H1 (cell line): ENCODE measurements around the gene HMCN1. TPM values are rescaled to one million over a fixed set of nuclear protein-coding genes. Genes with fewer than 3 reads are reported as not detected.

ENCODE experiments used
- CTCF ChIA-PET: fragments of 300-600 bp; sonication (Branson Sonifier 250); formaldehyde crosslinking; loops from one replicate; lab custom pipeline; 2021; ENCODE audit not compliant: partially characterized antibody; lab: Charles Lee
- POLR2A ChIA-PET: fragments of 300-600 bp; sonication (Branson Sonifier 250); formaldehyde crosslinking; loops from one replicate; lab custom pipeline; 2021; ENCODE audit warnings: inconsistent platforms; ENCODE audit not compliant: partially characterized antibody; lab: Charles Lee
- DNase-seq, 2 experiments: peaks; one replicate each; pipeline versions ENCODE4 v3.0.0 to v3.0.0-alpha.2; 2010 to 2022; ENCODE audit warnings: low spot score in 2 of 2, low read depth in 1 of 2, mixed read lengths in 1 of 2
- FAIRE-seq: peaks from 2 replicates; lab custom pipeline; 2011; peaks lifted over from hg19 to GRCh38; lab: Jason Lieb, UNC
- H2AFZ ChIP-seq: 2 replicates; pipeline ENCODE4 v1.8.1; 2012; ENCODE audit warnings: low read length, inconsistent platforms
- H2AK5ac ChIP-seq: 2 replicates; pipeline ENCODE4 v1.6.1; 2013; ENCODE audit warnings: low read depth, low read length
- H2BK120ac ChIP-seq: replicated peaks from 2 replicates; pipeline ENCODE3; 2013; ENCODE audit warnings: low read depth, low read length, inconsistent platforms
- H2BK12ac ChIP-seq: 2 replicates; pipeline ENCODE4 v1.6.1; 2013; ENCODE audit warnings: low read depth, low read length
- H2BK15ac ChIP-seq: 2 replicates; pipeline ENCODE4 v1.6.1; 2013; ENCODE audit warnings: low read length
- H2BK20ac ChIP-seq: 2 replicates; pipeline ENCODE4 v1.6.1; 2013; ENCODE audit warnings: low read length
- H2BK5ac ChIP-seq: 2 replicates; pipeline ENCODE4 v1.6.1; 2013; ENCODE audit warnings: low read depth, low read length
- H3K14ac ChIP-seq: 2 replicates; pipeline ENCODE4 v1.6.1; 2013; ENCODE audit warnings: inconsistent platforms; ENCODE audit not compliant: insufficient read length
- H3K18ac ChIP-seq: 2 replicates; pipeline ENCODE4 v1.6.1; 2013; ENCODE audit warnings: low read length; ENCODE audit errors: extremely low read depth
- H3K23ac ChIP-seq: 2 replicates; pipeline ENCODE4 v1.6.1; 2013; ENCODE audit warnings: inconsistent platforms; ENCODE audit not compliant: insufficient read length
- H3K23me2 ChIP-seq: 2 replicates; pipeline ENCODE4 v1.6.1; 2013; ENCODE audit warnings: low read depth, low read length
- H3K27ac ChIP-seq: 2 replicates; pipeline ENCODE4 v1.6.1; 2011; ENCODE audit warnings: low read depth, low read length, inconsistent platforms
- H3K27me3 ChIP-seq, 4 experiments: replicated peaks in 1 of 4; 1 replicate in 1 of 4; 2 replicates in 3 of 4; pipeline versions ENCODE4 v1.6.1 to v1.8.1; 2011 to 2013; ENCODE audit warnings: low read length in 3 of 4, mild to moderate bottlenecking in 3 of 4, inconsistent platforms in 2 of 4, mixed read lengths in 2 of 4, moderate library complexity in 1 of 4; ENCODE audit not compliant: control insufficient read depth in 3 of 4, insufficient read depth in 3 of 4; ENCODE audit errors: extremely low read depth in 1 of 4
- H3K36me3 ChIP-seq, 4 experiments: 2 replicates each; pipeline versions ENCODE4 v1.6.1 to v1.8.1; 2011 to 2013; ENCODE audit warnings: mild to moderate bottlenecking in 4 of 4, low read length in 3 of 4, moderate library complexity in 2 of 4, control low read depth in 1 of 4, inconsistent platforms in 1 of 4; ENCODE audit not compliant: insufficient read depth in 4 of 4, control insufficient read depth in 2 of 4
- H3K4ac ChIP-seq: replicated peaks from 2 replicates; pipeline ENCODE3; 2013; ENCODE audit warnings: low read length, low read depth, mixed read lengths, inconsistent platforms; ENCODE audit not compliant: insufficient read length
- H3K4me1 ChIP-seq, 4 experiments: replicated peaks in 1 of 4; 1 replicate in 1 of 4; 2 replicates in 3 of 4; pipeline versions ENCODE4 v1.6.1 to v1.8.1; 2011 to 2013; ENCODE audit warnings: low read length in 3 of 4, inconsistent platforms in 2 of 4, mixed read lengths in 1 of 4; ENCODE audit not compliant: insufficient read depth in 4 of 4, control insufficient read depth in 3 of 4
- H3K4me2 ChIP-seq, 2 experiments: 2 replicates each; pipeline versions ENCODE4 v1.6.1 to v1.8.1; 2011 to 2013; ENCODE audit warnings: low read depth in 2 of 2, low read length in 2 of 2, control low read depth in 1 of 2, inconsistent platforms in 1 of 2, mild to moderate bottlenecking in 1 of 2; ENCODE audit not compliant: insufficient read depth in 1 of 2
- H3K4me3 ChIP-seq, 4 experiments: fragments of 200-600, 300-600 bp in 1 of 4; sonication (generic), shearing (Covaris generic), sonication (Bioruptor Twin) in 1 of 4; 2 replicates each; pipeline versions ENCODE4 v1.5.1 to v1.8.1; 2011 to 2016; ENCODE audit warnings: low read length in 4 of 4, low read depth in 3 of 4, control low read depth in 2 of 4, inconsistent platforms in 2 of 4, mild to moderate bottlenecking in 2 of 4, mixed read lengths in 1 of 4, moderate library complexity in 1 of 4; ENCODE audit not compliant: insufficient read depth in 2 of 4; ENCODE audit errors: extremely low read depth in 1 of 4
- H3K56ac ChIP-seq: replicated peaks from 2 replicates; pipeline ENCODE3; 2013; ENCODE audit warnings: low read depth, mild to moderate bottlenecking, mixed read lengths, low read length, inconsistent platforms; ENCODE audit not compliant: insufficient read length
- H3K79me1 ChIP-seq: 2 replicates; pipeline ENCODE4 v1.6.1; 2013; ENCODE audit warnings: low read depth, low read length, control low read depth
- H3K79me2 ChIP-seq, 2 experiments: 2 replicates each; pipeline versions ENCODE4 v1.6.1 to v1.8.1; 2012 to 2013; ENCODE audit warnings: low read length in 2 of 2, mild to moderate bottlenecking in 2 of 2, inconsistent platforms in 1 of 2; ENCODE audit not compliant: insufficient read depth in 2 of 2, control insufficient read depth in 1 of 2
- H3K9ac ChIP-seq, 4 experiments: replicated peaks in 1 of 4; 1 replicate in 1 of 4; 2 replicates in 3 of 4; pipeline versions ENCODE4 v1.6.1 to v1.8.1; 2011 to 2013; ENCODE audit warnings: low read depth in 3 of 4, low read length in 3 of 4, control low read depth in 2 of 4, mild to moderate bottlenecking in 2 of 4, moderate library complexity in 2 of 4, inconsistent platforms in 1 of 4; ENCODE audit errors: extremely low read depth in 1 of 4
- H3K9me3 ChIP-seq, 2 experiments: 2 replicates each; pipeline versions ENCODE4 v1.6.1 to v1.8.1; 2012 to 2013; ENCODE audit warnings: mild to moderate bottlenecking in 2 of 2, moderate library complexity in 2 of 2, control low read depth in 1 of 2, inconsistent platforms in 1 of 2, low read depth in 1 of 2, low read length in 1 of 2, mixed read lengths in 1 of 2; ENCODE audit not compliant: insufficient read depth in 2 of 2
- H4K20me1 ChIP-seq, 2 experiments: replicated peaks in 1 of 2; 2 replicates each; pipeline versions ENCODE3 to v1.8.1; 2011 to 2013; ENCODE audit warnings: inconsistent platforms in 2 of 2, low read length in 2 of 2, mild to moderate bottlenecking in 1 of 2; ENCODE audit not compliant: insufficient read depth in 2 of 2, control insufficient read depth in 1 of 2
- H4K5ac ChIP-seq: 2 replicates; pipeline ENCODE4 v1.6.1; 2013; ENCODE audit warnings: low read length, low read depth, mixed read lengths, inconsistent platforms; ENCODE audit not compliant: insufficient read length
- H4K8ac ChIP-seq: 2 replicates; pipeline ENCODE4 v1.8.0; 2013; ENCODE audit warnings: mild to moderate bottlenecking, moderate library complexity, low read length, inconsistent platforms; ENCODE audit not compliant: insufficient read depth; ENCODE audit errors: extremely low read depth
- H4K91ac ChIP-seq: replicated peaks from 2 replicates; pipeline ENCODE3; 2013; ENCODE audit warnings: low read length, mixed read lengths, inconsistent platforms; ENCODE audit not compliant: insufficient read length
- BACH1 ChIP-seq: IDR thresholded peaks from 2 replicates; pipeline ENCODE4 v1.6.1; 2012; ENCODE audit warnings: low read length, improper control_type of control experiment
- BRCA1 ChIP-seq: IDR thresholded peaks from 2 replicates; pipeline ENCODE4 v1.6.1; 2012; ENCODE audit warnings: low read depth, low read length, improper control_type of control experiment
- CHD2 ChIP-seq: IDR thresholded peaks from 2 replicates; pipeline ENCODE4 v1.6.1; 2012; ENCODE audit warnings: low read length, improper control_type of control experiment
- EP300 ChIP-seq, 2 experiments: IDR thresholded peaks; 1 replicate in 1 of 2; 2 replicates in 1 of 2; pipeline ENCODE4 v1.6.1; 2011 to 2012; ENCODE audit warnings: low read depth in 2 of 2, low read length in 2 of 2, mild to moderate bottlenecking in 2 of 2, borderline replicate concordance in 1 of 2, inconsistent platforms in 1 of 2, moderate library complexity in 1 of 2
- FOSL1 ChIP-seq: IDR thresholded peaks from 2 replicates; pipeline ENCODE4 v1.6.1; 2011; ENCODE audit warnings: mild to moderate bottlenecking, low read depth, low read length, moderate library complexity; ENCODE audit not compliant: insufficient read depth
- GABPA ChIP-seq: IDR thresholded peaks from 2 replicates; pipeline ENCODE4 v1.6.1; 2011; ENCODE audit warnings: mild to moderate bottlenecking, low read length, moderate library complexity, borderline replicate concordance; ENCODE audit not compliant: insufficient read depth
- JUND ChIP-seq: IDR thresholded peaks from 2 replicates; pipeline ENCODE4 v1.6.1; 2011; ENCODE audit warnings: mild to moderate bottlenecking, improper control_type of control experiment, low read length
- KDM1A ChIP-seq: fragments of 200-600, 300-600 bp; sonication (generic); IDR thresholded peaks from 2 replicates; pipeline ENCODE4 v1.7.1; 2016; ENCODE audit warnings: mild to moderate bottlenecking, low read length, borderline replicate concordance
- KDM4A ChIP-seq: IDR thresholded peaks from one replicate; pipeline ENCODE4 v1.7.1; 2012; ENCODE audit warnings: low read depth, mild to moderate bottlenecking, moderate library complexity, low read length, inconsistent platforms; ENCODE audit not compliant: severe bottlenecking
- KDM5A ChIP-seq: fragments of 200-600 bp; IDR thresholded peaks from 2 replicates; pipeline ENCODE4 v1.7.1; 2012; ENCODE audit warnings: mild to moderate bottlenecking, low read length, inconsistent platforms, mixed read lengths
- RXRA ChIP-seq: IDR thresholded peaks from 2 replicates; pipeline ENCODE4 v1.6.1; 2011; ENCODE audit warnings: low read depth, mild to moderate bottlenecking, low read length, moderate library complexity; ENCODE audit not compliant: insufficient read depth
- SP4 ChIP-seq: IDR thresholded peaks from 2 replicates; pipeline ENCODE4 v1.6.1; 2012; ENCODE audit warnings: low read length, inconsistent platforms
- SUZ12 ChIP-seq: fragments of 200-600 bp; sonication (generic); IDR thresholded peaks from 2 replicates; pipeline ENCODE4 v1.6.1; 2012; ENCODE audit warnings: mild to moderate bottlenecking, inconsistent platforms, low read length, moderate library complexity, mixed read lengths
- TAF7 ChIP-seq: optimal IDR thresholded peaks from 2 replicates; pipeline ENCODE3; 2011; ENCODE audit warnings: low read depth, mild to moderate bottlenecking, inconsistent platforms, low read length, moderate library complexity, borderline replicate concordance
- TBP ChIP-seq: IDR thresholded peaks from 2 replicates; pipeline ENCODE4 v1.6.1; 2011; ENCODE audit warnings: low read depth, low read length, improper control_type of control experiment
- ZNF274 ChIP-seq: IDR thresholded peaks from 2 replicates; pipeline ENCODE4 v1.7.0; 2012; ENCODE audit warnings: low read length, borderline replicate concordance; ENCODE audit errors: extremely low read depth
- WGBS, 2 experiments: shearing (Covaris generic) in 1 of 2; methylation state at CpG; one replicate each; pipeline versions ENCODE4 v1.1.6 to v1.1.7; 2013 to 2015; ENCODE audit warnings: low lambda C conversion rate in 2 of 2, mixed read lengths in 2 of 2, inconsistent platforms in 1 of 2, low coverage in 1 of 2, missing lambda C conversion rate in 1 of 2; ENCODE audit not compliant: insufficient replicate concordance in 2 of 2, insufficient coverage in 1 of 2, insufficient read length in 1 of 2; ENCODE audit errors: extremely low coverage in 1 of 2, missing lambda C conversion rate in 1 of 2; 5-methylcytosine and 5-hydroxymethylcytosine counted together
- polyA plus RNA-seq, 7 experiments: library from polyadenylated mRNA; depleted of rRNA in 3 of 7; stranded (reverse) in 5 of 7; unstranded in 2 of 7; fragments of >200 nt in 5 of 7; fragments of 200-250 nt in 2 of 7; gene quantifications; 1 replicate in 5 of 7; 2 replicates in 1 of 7; 4 replicates in 1 of 7; pipeline versions ENCODE4 v1.2.1 to v1.2.3, GENCODE V29; 2011 to 2013; ENCODE audit warnings: missing spikeins in 2 of 7, mixed read lengths in 2 of 7
- total RNA-seq: library from RNA; stranded (reverse); fragmentation: NEBNext Ultra II Directional; extraction: Animal tissue kit (Norgen Biotek cat#: 25700); gene quantifications from 2 replicates; pipeline ENCODE4 v1.2.1, GENCODE V29; 2021

The HMCN1 gene
- total and polyA plus RNA-seq, 2 of the 8 experiments (the other 6 are each of a cell fraction or from before 2014, with no cell fraction given) = 13.8 to 14.6 TPM

DNA sequence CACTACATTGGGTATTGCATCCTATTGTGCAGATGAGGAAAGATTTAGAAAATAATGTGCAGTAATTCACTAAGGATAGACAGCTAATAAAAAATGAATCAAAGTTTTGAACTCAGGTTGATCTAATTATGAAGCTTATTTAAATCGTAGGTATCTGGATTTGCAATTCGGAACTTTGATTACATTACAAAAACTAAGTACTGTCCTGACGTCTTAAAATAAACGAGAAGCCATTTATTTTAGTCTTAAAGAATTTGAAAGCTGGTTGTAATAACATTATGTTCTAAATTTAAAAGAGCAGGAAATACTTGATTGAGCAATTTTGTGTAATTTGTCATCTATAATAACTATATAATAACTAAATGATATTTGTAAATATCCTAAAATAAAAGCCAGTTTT is 404.9 kb downstream of the HMCN1 start:
- no peaks in the 10 kb centered on the region for H3K23me2 ChIP-seq
- H3K9me3 ChIP-seq = peaks cover 0 to 3% of the 10 kb centered on the region in 2 experiments; a peak in 1 of 4 replicates
- no peaks in the 10 kb centered on the region for H4K20me1 ChIP-seq
- H3K79me2 ChIP-seq = no peaks in the 10 kb centered on the region
- H3K9ac ChIP-seq = no peak overlapping the region
- H3K4me2 ChIP-seq = no peak overlapping the region
- H2BK5ac ChIP-seq = no peak overlapping the region
- no peak overlapping the region for H4K91ac ChIP-seq
- no peak for TF ChIP-seq GABPA
- TF ChIP-seq RXRA = no peak
- no peak for TF ChIP-seq FOSL1
- TF ChIP-seq KDM1A = no peak
- TF ChIP-seq KDM4A = no peak
- no peak for TF ChIP-seq ZNF274
- TF ChIP-seq TAF7 = no peak
- no peak for TF ChIP-seq EP300 (IDR thresholded peaks at IDR 0.05; ENCODE audit: borderline replicate concordance in 1 of 2, low read depth in 2 of 2, low read length in 2 of 2)
- TF ChIP-seq SP4 = no peak
- TF ChIP-seq TBP = no peak
- no peak for TF ChIP-seq CHD2
- TF ChIP-seq SUZ12 = no peak
- no peak for TF ChIP-seq BACH1
- TF ChIP-seq KDM5A = no peak
- no peak for TF ChIP-seq BRCA1
- TF ChIP-seq JUND = no peak
- 92% methylated on average over 4 of the region's 4 CpGs; no CpG with 5 or more reads in 1 of the 2 experiments for WGBS, 2 experiments
- no peak overlapping the region for H4K8ac ChIP-seq
- no peaks in the 10 kb centered on the region for H3K27me3 ChIP-seq
- H3K14ac ChIP-seq = no peak overlapping the region
- DNase-seq (no peak), FAIRE-seq (no peak)
- H3K27ac ChIP-seq = no peak overlapping the region
- no peaks in the 10 kb centered on the region for H3K4me1 ChIP-seq
- no peaks in the 10 kb centered on the region for H3K79me1 ChIP-seq
- ChIA-PET POLR2A (no interaction called here), CTCF (no interaction called here)
- H4K5ac ChIP-seq = no peak overlapping the region
- no peak overlapping the region for H3K18ac ChIP-seq
- no peak overlapping the region for H3K4ac ChIP-seq
- no peak overlapping the region for H3K56ac ChIP-seq
- H2BK15ac ChIP-seq = no peak overlapping the region
- no peak overlapping the region for H2BK20ac ChIP-seq
- H3K23ac ChIP-seq = no peak overlapping the region
- no peak overlapping the region for H3K4me3 ChIP-seq
- no peak overlapping the region for H2AFZ ChIP-seq
- H2AK5ac ChIP-seq = no peak overlapping the region
- H2BK12ac ChIP-seq = no peak overlapping the region
- no peak overlapping the region for H2BK120ac ChIP-seq
- no peaks in the 10 kb centered on the region for H3K36me3 ChIP-seq
